BLaER1 treated with 17β-estradiol and CSF1 and Interleukin-3, amounts not matched to agents 10 nM and 100 nM (cell line): Measurements from ENCODE around the gene PKHD1.

ENCODE experiments used
- H3K27ac ChIP-seq, 11 experiments: shearing (Covaris generic); formaldehyde crosslinking; 2 replicates each; pipeline ENCODE4 v1.8.1; 2022
- H3K27me3 ChIP-seq, 11 experiments: shearing (Covaris generic); formaldehyde crosslinking; 2 replicates each; pipeline ENCODE4 v1.8.1; 2022
- H3K36me3 ChIP-seq, 11 experiments: shearing (Covaris generic); formaldehyde crosslinking; 2 replicates each; pipeline ENCODE4 v1.8.1; 2022
- H3K4me1 ChIP-seq, 10 experiments: shearing (Covaris generic); formaldehyde crosslinking; 2 replicates each; pipeline ENCODE4 v1.8.1; 2022
- H3K4me2 ChIP-seq, 11 experiments: shearing (Covaris generic); formaldehyde crosslinking; 2 replicates each; pipeline ENCODE4 v1.8.1; 2022
- H3K4me3 ChIP-seq, 10 experiments: shearing (Covaris generic); formaldehyde crosslinking; 2 replicates each; pipeline ENCODE4 v1.8.1; 2022
- H3K9ac ChIP-seq, 11 experiments: shearing (Covaris generic); formaldehyde crosslinking; 2 replicates each; pipeline ENCODE4 v1.8.1; 2022
- H3K9me3 ChIP-seq, 11 experiments: shearing (Covaris generic); formaldehyde crosslinking; replicated peaks in 1 of 11; 2 replicates each; pipeline ENCODE4 v1.8.1; 2022
- H4K20me1 ChIP-seq, 11 experiments: shearing (Covaris generic); formaldehyde crosslinking; 2 replicates each; pipeline ENCODE4 v1.8.1; 2022
- Cebpa-rat ChIP-seq, 11 experiments: shearing (Covaris generic); IDR thresholded peaks; 2 replicates each; pipeline ENCODE4 v1.8.1; 2022

Gene PKHD1

GRCh38 chr6:51644426-51644825, 443.0 kb downstream of the PKHD1 start:
- H3K27me3 ChIP-seq = no peaks in the 10 kb centered on the region
- H3K9me3 ChIP-seq = no peaks in the 10 kb centered on the region
- H3K27ac ChIP-seq = no peak overlapping the region
- no peak overlapping the region for H3K9ac ChIP-seq
- TF ChIP-seq Cebpa-rat (IDR thresholded peaks at IDR 0.05) = no peak
- no peaks in the 10 kb centered on the region for H3K4me1 ChIP-seq
- H3K4me2 ChIP-seq = no peak overlapping the region
- H3K36me3 ChIP-seq = no peaks in the 10 kb centered on the region
- no peak overlapping the region for H3K4me3 ChIP-seq
- H4K20me1 ChIP-seq = no peaks in the 10 kb centered on the region

GRCh38 chr6:51640021-51640420, 447.4 kb downstream of the PKHD1 start:
- H3K4me2 ChIP-seq = no peak overlapping the region
- H3K27ac ChIP-seq = no peak overlapping the region
- no peak overlapping the region for H3K4me3 ChIP-seq
- H4K20me1 ChIP-seq = no peaks in the 10 kb centered on the region
- H3K9me3 ChIP-seq = no peaks in the 10 kb centered on the region
- no peak for TF ChIP-seq Cebpa-rat (IDR thresholded peaks at IDR 0.05)
- no peaks in the 10 kb centered on the region for H3K36me3 ChIP-seq
- H3K9ac ChIP-seq = no peak overlapping the region
- H3K4me1 ChIP-seq = no peaks in the 10 kb centered on the region
- H3K27me3 ChIP-seq = no peaks in the 10 kb centered on the region

DNA sequence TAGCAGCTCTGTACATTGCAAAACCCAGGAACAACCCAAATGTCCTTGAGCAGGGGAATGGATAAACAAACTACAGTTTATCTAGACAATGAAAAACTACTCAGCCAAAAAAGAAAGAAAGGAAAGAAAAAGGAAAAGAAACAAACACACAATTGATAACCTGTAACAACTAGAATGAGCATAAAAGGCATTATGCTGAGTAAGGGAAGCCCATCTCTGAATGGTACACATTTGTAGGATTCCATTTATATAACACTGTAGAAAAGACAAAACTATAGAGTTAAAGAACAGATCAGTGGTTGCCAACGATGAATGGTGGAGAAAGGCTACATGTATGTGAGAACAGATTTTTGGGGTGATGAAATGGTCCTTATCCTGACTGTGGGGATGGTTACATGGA, 454.0 kb downstream of the PKHD1 start:
- no peak for TF ChIP-seq Cebpa-rat (IDR thresholded peaks at IDR 0.05)
- no peak overlapping the region for H3K4me3 ChIP-seq
- no peaks in the 10 kb centered on the region for H3K4me1 ChIP-seq
- peaks cover 0 to 9% (median 5%) of the 10 kb centered on the region in 11 experiments; a peak in 12 of 22 replicates for H3K9me3 ChIP-seq
- H3K27me3 ChIP-seq = no peaks in the 10 kb centered on the region
- no peak overlapping the region for H3K27ac ChIP-seq
- H3K36me3 ChIP-seq = no peaks in the 10 kb centered on the region
- H3K9ac ChIP-seq = no peak overlapping the region
- no peak overlapping the region for H3K4me2 ChIP-seq
- no peaks in the 10 kb centered on the region for H4K20me1 ChIP-seq

DNA sequence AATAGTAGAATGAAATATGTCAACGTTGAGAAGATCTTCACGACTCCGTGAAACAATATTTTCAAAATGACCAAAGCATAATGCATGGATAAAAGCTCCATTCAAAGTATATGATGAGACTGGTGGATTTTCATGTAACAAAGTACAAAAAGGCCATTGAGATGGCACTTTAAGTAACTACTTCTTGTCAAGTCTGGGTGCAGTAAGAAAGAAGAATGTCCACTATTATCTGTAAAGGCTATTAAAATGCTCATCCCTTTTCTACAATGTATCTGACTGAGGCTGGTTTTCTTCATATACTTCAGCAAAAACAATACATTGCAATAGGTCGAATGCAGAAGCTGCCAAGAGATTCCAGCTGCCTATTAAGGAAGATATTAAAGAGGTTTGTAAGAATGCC, 457.4 kb downstream of the PKHD1 start:
- Histone ChIP-seq H3K27me3 (no peaks in the 10 kb centered on the region), H3K27ac (no peak overlapping the region), H3K4me2 (no peak overlapping the region), H3K9me3 (peaks cover 0 to 11% (median 8%) of the 10 kb centered on the region in 11 experiments; a peak in 12 of 22 replicates), H3K4me1 (no peaks in the 10 kb centered on the region), H3K9ac (no peak overlapping the region), H3K36me3 (no peaks in the 10 kb centered on the region), H4K20me1 (no peaks in the 10 kb centered on the region), H3K4me3 (no peak overlapping the region)
- no peak for TF ChIP-seq Cebpa-rat (IDR thresholded peaks at IDR 0.05)

GRCh38 chr6:51626391-51626790, 461.0 kb downstream of the PKHD1 start:
- no peaks in the 10 kb centered on the region for H4K20me1 ChIP-seq
- no peak overlapping the region for H3K4me2 ChIP-seq
- peaks cover 0 to 11% (median 8%) of the 10 kb centered on the region in 11 experiments; a peak in 12 of 22 replicates for H3K9me3 ChIP-seq
- no peak overlapping the region for H3K9ac ChIP-seq
- no peak for TF ChIP-seq Cebpa-rat (IDR thresholded peaks at IDR 0.05)
- no peak overlapping the region for H3K4me3 ChIP-seq
- H3K27me3 ChIP-seq = no peaks in the 10 kb centered on the region
- no peak overlapping the region for H3K27ac ChIP-seq
- no peaks in the 10 kb centered on the region for H3K4me1 ChIP-seq
- H3K36me3 ChIP-seq = no peaks in the 10 kb centered on the region

DNA sequence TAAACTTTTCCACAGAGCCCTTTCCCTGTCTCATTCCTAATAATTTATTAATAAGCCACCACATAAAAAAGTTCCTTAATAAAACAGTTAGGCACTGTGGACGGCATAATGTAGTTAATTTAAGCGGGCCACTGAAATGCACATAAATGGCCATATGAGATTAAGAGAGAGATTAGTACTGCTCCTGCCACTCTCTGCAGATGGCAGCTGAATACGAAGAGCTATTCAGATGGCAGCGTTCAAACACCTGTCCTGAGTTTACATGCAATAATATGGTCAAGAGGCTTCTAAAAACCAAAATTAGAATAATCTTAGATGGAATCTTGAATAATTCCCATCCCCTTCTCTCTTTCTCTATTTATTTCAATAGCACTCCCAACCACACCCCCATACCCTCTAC, 461.8 kb downstream of the PKHD1 start:
- no peak overlapping the region for H3K4me2 ChIP-seq
- no peaks in the 10 kb centered on the region for H4K20me1 ChIP-seq
- no peaks in the 10 kb centered on the region for H3K4me1 ChIP-seq
- no peaks in the 10 kb centered on the region for H3K36me3 ChIP-seq
- H3K27me3 ChIP-seq = no peaks in the 10 kb centered on the region
- no peak for TF ChIP-seq Cebpa-rat (IDR thresholded peaks at IDR 0.05)
- no peak overlapping the region for H3K27ac ChIP-seq
- H3K9ac ChIP-seq = no peak overlapping the region
- no peak overlapping the region for H3K4me3 ChIP-seq
- H3K9me3 ChIP-seq = peaks cover 0 to 11% (median 8%) of the 10 kb centered on the region in 11 experiments; a peak in 12 of 22 replicates

- H3K27me3 ChIP-seq = no peaks in the 10 kb centered on the region
- no peak for TF ChIP-seq Cebpa-rat (IDR thresholded peaks at IDR 0.05)
- no peak overlapping the region for H3K27ac ChIP-seq
- no peak overlapping the region for H3K4me2 ChIP-seq
- H4K20me1 ChIP-seq = no peaks in the 10 kb centered on the region
- H3K9me3 ChIP-seq = no peaks in the 10 kb centered on the region
- no peaks in the 10 kb centered on the region for H3K36me3 ChIP-seq
- H3K4me3 ChIP-seq = no peak overlapping the region
- no peaks in the 10 kb centered on the region for H3K4me1 ChIP-seq
- no peak overlapping the region for H3K9ac ChIP-seq
Measured at GRCh38 chr6:51620971-51621370, 466.4 kb downstream of the PKHD1 start.

GRCh38 chr6:51619042-51619799, 468.2 kb downstream of the PKHD1 start:
- Histone ChIP-seq H3K9ac (no peak overlapping the region), H4K20me1 (no peaks in the 10 kb centered on the region), H3K27ac (no peak overlapping the region), H3K27me3 (no peaks in the 10 kb centered on the region), H3K4me2 (no peak overlapping the region), H3K4me3 (no peak overlapping the region), H3K9me3 (no peaks in the 10 kb centered on the region), H3K4me1 (no peaks in the 10 kb centered on the region), H3K36me3 (no peaks in the 10 kb centered on the region)
- TF ChIP-seq Cebpa-rat (IDR thresholded peaks at IDR 0.05) = no peak

GRCh38 chr6:51618563-51618962, 468.9 kb downstream of the PKHD1 start:
- no peak for TF ChIP-seq Cebpa-rat (IDR thresholded peaks at IDR 0.05)
- Histone ChIP-seq H3K9me3 (no peaks in the 10 kb centered on the region), H3K27ac (no peak overlapping the region), H3K9ac (no peak overlapping the region), H3K4me2 (no peak overlapping the region), H3K27me3 (no peaks in the 10 kb centered on the region), H3K4me1 (no peaks in the 10 kb centered on the region), H4K20me1 (no peaks in the 10 kb centered on the region), H3K4me3 (no peak overlapping the region), H3K36me3 (no peaks in the 10 kb centered on the region)

- H3K9ac ChIP-seq = no peak overlapping the region
- no peak overlapping the region for H3K27ac ChIP-seq
- no peaks in the 10 kb centered on the region for H3K9me3 ChIP-seq
- no peaks in the 10 kb centered on the region for H3K36me3 ChIP-seq
- no peak for TF ChIP-seq Cebpa-rat (IDR thresholded peaks at IDR 0.05)
- no peaks in the 10 kb centered on the region for H3K27me3 ChIP-seq
- H3K4me3 ChIP-seq = no peak overlapping the region
- H3K4me2 ChIP-seq = no peak overlapping the region
- no peaks in the 10 kb centered on the region for H3K4me1 ChIP-seq
- H4K20me1 ChIP-seq = no peaks in the 10 kb centered on the region
Measured at GRCh38 chr6:51617751-51618150, 469.7 kb downstream of the PKHD1 start.
